Panc1 (cell line): ENCODE data around the gene SIGLEC1. TPM values are rescaled to one million over a fixed set of nuclear protein-coding genes. Genes with fewer than 3 reads are reported as not detected.

Experiments used
- ATAC-seq: fragments of 200-7000 bp; cut with Tn5 transposase; 2 replicates; pipeline ENCODE4 v1.9.1; 2020; ENCODE audit warnings: mild to moderate bottlenecking, moderate library complexity
- BruUV-seq: library from RNA; stranded (reverse); fragments of 400-500 nt; replicated peaks from 2 replicates; lab custom pipeline; 2021; lab: Mats Ljungman, UMichigan
- CTCF ChIA-PET: fragments of 300-600 bp; sonication (Branson Sonifier 250); formaldehyde crosslinking; loops from one replicate; lab custom pipeline; 2022; ENCODE audit warnings: antibody characterized with exemption; lab: Charles Lee
- POLR2A ChIA-PET: fragments of 300-600 bp; sonication (Branson Sonifier 250); formaldehyde crosslinking; loops from one replicate; lab custom pipeline; 2022; ENCODE audit warnings: antibody characterized with exemption; lab: Charles Lee
- DNase-seq: peaks from one replicate; pipeline ENCODE4 v3.0.0-alpha.2; 2010; ENCODE audit warnings: low read depth, low spot score
- H3K27ac ChIP-seq: 2 replicates; pipeline ENCODE4 v1.5.1; 2011; ENCODE audit warnings: mild to moderate bottlenecking, low read length, inconsistent platforms
- H3K27me3 ChIP-seq: fragments of 200-500 bp; sonication (Bioruptor generic); 2 replicates; pipeline ENCODE4 v1.6.0; 2014; ENCODE audit warnings: low read length, inconsistent platforms; ENCODE audit not compliant: control insufficient read depth, insufficient read depth
- H3K36me3 ChIP-seq: fragments of 200-500 bp; sonication (Bioruptor generic); 2 replicates; pipeline ENCODE4 v1.5.1; 2014; ENCODE audit warnings: inconsistent platforms, mild to moderate bottlenecking, low read length, moderate library complexity; ENCODE audit not compliant: control insufficient read depth, insufficient read depth
- H3K4me1 ChIP-seq: 2 replicates; pipeline ENCODE4 v1.5.1; 2011; ENCODE audit warnings: inconsistent platforms, mild to moderate bottlenecking, low read length, moderate library complexity; ENCODE audit not compliant: control insufficient read depth, insufficient read depth
- H3K4me3 ChIP-seq, 2 experiments: 2 replicates each; pipeline ENCODE4 v1.5.1; 2011 to 2012; ENCODE audit warnings: low read depth in 2 of 2, low read length in 2 of 2, mild to moderate bottlenecking in 2 of 2, inconsistent platforms in 1 of 2, moderate library complexity in 1 of 2
- H3K9me3 ChIP-seq: fragments of 200-500 bp; sonication (Bioruptor generic); 2 replicates; pipeline ENCODE4 v1.5.1; 2014; ENCODE audit warnings: low read depth, mild to moderate bottlenecking, inconsistent platforms, low read length, moderate library complexity; ENCODE audit not compliant: control insufficient read depth, insufficient read depth
- CTCF ChIP-seq: fragments of 450-650 bp; IDR thresholded peaks from 2 replicates; pipeline ENCODE4 v1.5.1; 2017; ENCODE audit warnings: mild to moderate bottlenecking
- POLR2AphosphoS5 ChIP-seq: IDR thresholded peaks from 2 replicates; pipeline ENCODE4 v1.6.1; 2012; ENCODE audit warnings: mild to moderate bottlenecking, low read depth, low read length, moderate library complexity
- REST ChIP-seq, 2 experiments: IDR thresholded peaks; 2 replicates each; pipeline ENCODE4 v1.6.1; 2011 to 2012; ENCODE audit warnings: low read depth in 2 of 2, control low read depth in 1 of 2, low read length in 1 of 2, mild to moderate bottlenecking in 1 of 2, moderate library complexity in 1 of 2; ENCODE audit not compliant: insufficient read depth in 1 of 2
- SIN3A ChIP-seq: IDR thresholded peaks from 2 replicates; pipeline ENCODE4 v1.6.1; 2012; ENCODE audit warnings: low read depth, mild to moderate bottlenecking, low read length, moderate library complexity, borderline replicate concordance; ENCODE audit not compliant: insufficient read depth
- TCF7L2 ChIP-seq: IDR thresholded peaks from 2 replicates; pipeline ENCODE4 v1.6.1; 2011; ENCODE audit warnings: mild to moderate bottlenecking, low read depth, low read length, inconsistent platforms
- in situ Hi-C: cut with HindIII; loops from 2 replicates; pipeline ENCODE4 v1.10.0; 2016; ENCODE audit warnings: low sequenced_read_pairs, low pct_unique_long_range_greater_than_20kb
- intact Hi-C: fragments of 100-400 bp; cut with micrococcal nuclease; formaldehyde crosslinking; loops from one replicate; pipeline ENCODE4 v1.10.0; 2022; ENCODE audit not compliant: unreplicated experiment
- total RNA-seq: library from RNA; stranded (reverse); gene quantifications from one replicate; pipeline ENCODE4 v1.2.1, GENCODE V29; 2021; ENCODE audit not compliant: unreplicated experiment

SIGLEC1 gene
- total RNA-seq, 1 experiment from 2014 or later, result 0.03 TPM

- no peaks in the 10 kb centered on the region for H3K9me3 ChIP-seq
- H3K27me3 ChIP-seq, result no peaks in the 10 kb centered on the region
- no peaks in the 10 kb centered on the region for H3K36me3 ChIP-seq
- no peak for ATAC-seq
- no peak overlapping the region for H3K27ac ChIP-seq
- ChIA-PET CTCF (no interaction called here), POLR2A (no interaction called here)
- intact Hi-C loops (no loop called here), in situ Hi-C loops (no loop called here)
- TF ChIP-seq SIN3A (no peak), POLR2AphosphoS5 (no peak), TCF7L2 (no peak), REST (IDR thresholded peaks at IDR 0.05; ENCODE audit: insufficient read depth in 1 of 2, low read depth in 2 of 2, low read length in 1 of 2) (no peak), CTCF (no peak)
- DNase-seq, result no peak
- H3K4me3 ChIP-seq, result no peak overlapping the region
- no peaks in the 10 kb centered on the region for H3K4me1 ChIP-seq
- BruUV-seq, result no TSS peak
These were observed 11.1 kb downstream of the SIGLEC1 start for GRCh38 chr20:3701061-3701998.

GRCh38 chr20:3699037-3699436 is 13.4 kb downstream of the SIGLEC1 start:
- Histone ChIP-seq H3K27ac (no peak overlapping the region), H3K27me3 (no peaks in the 10 kb centered on the region), H3K4me3 (no peak overlapping the region), H3K9me3 (no peaks in the 10 kb centered on the region), H3K36me3 (no peaks in the 10 kb centered on the region), H3K4me1 (no peaks in the 10 kb centered on the region)
- no TSS peak for BruUV-seq
- no peak for TF ChIP-seq POLR2AphosphoS5
- TF ChIP-seq REST (IDR thresholded peaks at IDR 0.05; ENCODE audit: insufficient read depth in 1 of 2, low read depth in 2 of 2, low read length in 1 of 2), result no peak
- TF ChIP-seq TCF7L2, result no peak
- TF ChIP-seq SIN3A, result no peak
- no peak for TF ChIP-seq CTCF
- in situ Hi-C loops (no loop called here), intact Hi-C loops (no loop called here)
- no peak for ATAC-seq
- no peak for DNase-seq
- ChIA-PET CTCF (no interaction called here), POLR2A (no interaction called here)
